HUDEP-2 (cell line): ENCODE data around the gene GNG7.
A peak's percentile ranks its signal among the peaks of the same experiment; 100 is the strongest.
"Not testable (repeated sequence)": the region's sequence is repeated elsewhere in the genome, so short reads cannot be mapped to it uniquely, and the experiment has no call there.

ENCODE experiments used
- DNase-seq, 76 experiments: peaks; one replicate each; lab custom pipeline; 2025; ENCODE audit not compliant: unreplicated experiment in 76 of 76; lab: John Stamatoyannopoulos, UW

The GNG7 gene

GRCh38 chr19:2523630-2524311 lies 178.7 kb downstream of the GNG7 start:
- DNase-seq = no peak

- no peak for DNase-seq
Measured at GRCh38 chr19:2519482-2519881, 183.0 kb downstream of the GNG7 start.

GRCh38 chr19:2518856-2519255 lies 183.6 kb downstream of the GNG7 start:
- not testable (repeated sequence) for DNase-seq

GRCh38 chr19:2517881-2518601 lies 184.5 kb downstream of the GNG7 start:
- no peak for DNase-seq

GRCh38 chr19:2516727-2517126 lies 185.8 kb downstream of the GNG7 start:
- DNase-seq = no peak

GRCh38 chr19:2514981-2515518 lies 187.4 kb downstream of the GNG7 start:
- no peak for DNase-seq

- no peak for DNase-seq
Measured at GRCh38 chr19:2512523-2513431, 189.7 kb downstream of the GNG7 start.

- DNase-seq = no peak
Measured at GRCh38 chr19:2511991-2512390, 190.5 kb downstream of the GNG7 start.

- no peak for DNase-seq
Measured at GRCh38 chr19:2511570-2511969, 190.9 kb downstream of the GNG7 start.

- no peak for DNase-seq
Measured at GRCh38 chr19:2509096-2509495, 193.4 kb downstream of the GNG7 start.

GRCh38 chr19:2507109-2507508 lies 195.4 kb downstream of the GNG7 start:
- no peak for DNase-seq

- DNase-seq = not testable (repeated sequence)
Measured at GRCh38 chr19:2506656-2507055, 195.8 kb downstream of the GNG7 start.

- DNase-seq = peak in 15 of 76 experiments; percentile 9 to 46 (median 29)
Measured at GRCh38 chr19:2503521-2504109, 198.9 kb downstream of the GNG7 start.

- DNase-seq = no peak
Measured at GRCh38 chr19:2500841-2501261, 201.6 kb downstream of the GNG7 start.

GRCh38 chr19:2500156-2500555 lies 202.3 kb downstream of the GNG7 start:
- no peak for DNase-seq

GRCh38 chr19:2497186-2497585 lies 205.3 kb downstream of the GNG7 start:
- DNase-seq = no peak

GRCh38 chr19:2495651-2496316 lies 206.7 kb downstream of the GNG7 start:
- no peak for DNase-seq

GRCh38 chr19:2495130-2495641 lies 207.3 kb downstream of the GNG7 start:
- peak in 10 of 76 experiments; percentile 9 to 32 (median 24) for DNase-seq

- peak in 13 of 76 experiments; percentile 9 to 31 (median 23) for DNase-seq
Measured at GRCh38 chr19:2494447-2495129, 207.9 kb downstream of the GNG7 start.
